ENCODE data around the gene SLC2A5. TPM values are rescaled to one million over a fixed set of nuclear protein-coding genes. Genes with fewer than 3 reads are reported as not detected.
A peak's percentile ranks its signal among the peaks of the same experiment; 100 is the strongest.

The SLC2A5 gene
- total and polyA plus RNA-seq, 9 of the 15 experiments (the other 6 are each of a cell fraction or from before 2014, with no cell fraction given): 0.08 TPM; not detected in 8

DNA sequence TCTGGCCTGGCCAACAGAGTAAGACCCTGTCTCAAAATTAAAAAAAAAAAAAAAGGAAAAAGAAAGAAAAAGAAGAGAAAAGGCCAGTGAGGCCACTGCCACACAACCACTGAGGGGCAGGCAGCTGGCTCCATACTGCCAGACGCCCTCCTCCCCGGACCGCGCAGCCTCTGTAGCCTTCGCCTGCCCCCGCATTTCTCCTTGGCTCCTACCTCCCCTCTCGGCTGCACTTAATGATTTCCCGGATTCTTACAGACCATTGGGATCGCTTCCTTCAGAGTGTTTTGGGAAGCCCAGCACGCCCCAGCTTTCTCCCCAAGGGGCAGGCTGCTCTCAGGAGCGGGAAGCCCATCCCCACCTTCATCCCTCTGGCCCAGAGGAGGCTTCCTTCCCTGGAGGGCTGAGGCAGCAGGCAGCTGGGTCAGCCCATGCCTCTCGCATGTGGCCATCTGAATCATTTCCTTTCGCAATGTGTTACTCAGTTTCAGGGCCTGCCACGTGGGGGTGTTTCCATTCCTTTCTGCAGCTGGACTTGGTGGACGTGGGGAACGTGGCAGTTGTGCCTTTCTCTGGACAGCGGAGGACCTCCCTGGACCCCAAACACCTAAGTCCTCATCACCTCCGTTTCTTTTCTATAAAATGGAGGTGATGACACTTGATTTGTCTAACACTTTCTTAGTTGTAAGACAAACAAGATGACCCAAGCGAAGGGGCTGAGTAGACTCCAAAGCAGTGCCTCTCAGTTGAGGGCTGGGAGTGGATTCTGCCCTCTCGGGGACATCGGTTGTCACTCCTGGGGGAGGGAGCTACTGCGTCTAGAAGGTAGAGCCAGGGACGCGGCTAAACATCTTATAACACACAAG is 2.3 kb downstream of the SLC2A5 start (continued):
- TF ChIP-seq, protein P1, sequence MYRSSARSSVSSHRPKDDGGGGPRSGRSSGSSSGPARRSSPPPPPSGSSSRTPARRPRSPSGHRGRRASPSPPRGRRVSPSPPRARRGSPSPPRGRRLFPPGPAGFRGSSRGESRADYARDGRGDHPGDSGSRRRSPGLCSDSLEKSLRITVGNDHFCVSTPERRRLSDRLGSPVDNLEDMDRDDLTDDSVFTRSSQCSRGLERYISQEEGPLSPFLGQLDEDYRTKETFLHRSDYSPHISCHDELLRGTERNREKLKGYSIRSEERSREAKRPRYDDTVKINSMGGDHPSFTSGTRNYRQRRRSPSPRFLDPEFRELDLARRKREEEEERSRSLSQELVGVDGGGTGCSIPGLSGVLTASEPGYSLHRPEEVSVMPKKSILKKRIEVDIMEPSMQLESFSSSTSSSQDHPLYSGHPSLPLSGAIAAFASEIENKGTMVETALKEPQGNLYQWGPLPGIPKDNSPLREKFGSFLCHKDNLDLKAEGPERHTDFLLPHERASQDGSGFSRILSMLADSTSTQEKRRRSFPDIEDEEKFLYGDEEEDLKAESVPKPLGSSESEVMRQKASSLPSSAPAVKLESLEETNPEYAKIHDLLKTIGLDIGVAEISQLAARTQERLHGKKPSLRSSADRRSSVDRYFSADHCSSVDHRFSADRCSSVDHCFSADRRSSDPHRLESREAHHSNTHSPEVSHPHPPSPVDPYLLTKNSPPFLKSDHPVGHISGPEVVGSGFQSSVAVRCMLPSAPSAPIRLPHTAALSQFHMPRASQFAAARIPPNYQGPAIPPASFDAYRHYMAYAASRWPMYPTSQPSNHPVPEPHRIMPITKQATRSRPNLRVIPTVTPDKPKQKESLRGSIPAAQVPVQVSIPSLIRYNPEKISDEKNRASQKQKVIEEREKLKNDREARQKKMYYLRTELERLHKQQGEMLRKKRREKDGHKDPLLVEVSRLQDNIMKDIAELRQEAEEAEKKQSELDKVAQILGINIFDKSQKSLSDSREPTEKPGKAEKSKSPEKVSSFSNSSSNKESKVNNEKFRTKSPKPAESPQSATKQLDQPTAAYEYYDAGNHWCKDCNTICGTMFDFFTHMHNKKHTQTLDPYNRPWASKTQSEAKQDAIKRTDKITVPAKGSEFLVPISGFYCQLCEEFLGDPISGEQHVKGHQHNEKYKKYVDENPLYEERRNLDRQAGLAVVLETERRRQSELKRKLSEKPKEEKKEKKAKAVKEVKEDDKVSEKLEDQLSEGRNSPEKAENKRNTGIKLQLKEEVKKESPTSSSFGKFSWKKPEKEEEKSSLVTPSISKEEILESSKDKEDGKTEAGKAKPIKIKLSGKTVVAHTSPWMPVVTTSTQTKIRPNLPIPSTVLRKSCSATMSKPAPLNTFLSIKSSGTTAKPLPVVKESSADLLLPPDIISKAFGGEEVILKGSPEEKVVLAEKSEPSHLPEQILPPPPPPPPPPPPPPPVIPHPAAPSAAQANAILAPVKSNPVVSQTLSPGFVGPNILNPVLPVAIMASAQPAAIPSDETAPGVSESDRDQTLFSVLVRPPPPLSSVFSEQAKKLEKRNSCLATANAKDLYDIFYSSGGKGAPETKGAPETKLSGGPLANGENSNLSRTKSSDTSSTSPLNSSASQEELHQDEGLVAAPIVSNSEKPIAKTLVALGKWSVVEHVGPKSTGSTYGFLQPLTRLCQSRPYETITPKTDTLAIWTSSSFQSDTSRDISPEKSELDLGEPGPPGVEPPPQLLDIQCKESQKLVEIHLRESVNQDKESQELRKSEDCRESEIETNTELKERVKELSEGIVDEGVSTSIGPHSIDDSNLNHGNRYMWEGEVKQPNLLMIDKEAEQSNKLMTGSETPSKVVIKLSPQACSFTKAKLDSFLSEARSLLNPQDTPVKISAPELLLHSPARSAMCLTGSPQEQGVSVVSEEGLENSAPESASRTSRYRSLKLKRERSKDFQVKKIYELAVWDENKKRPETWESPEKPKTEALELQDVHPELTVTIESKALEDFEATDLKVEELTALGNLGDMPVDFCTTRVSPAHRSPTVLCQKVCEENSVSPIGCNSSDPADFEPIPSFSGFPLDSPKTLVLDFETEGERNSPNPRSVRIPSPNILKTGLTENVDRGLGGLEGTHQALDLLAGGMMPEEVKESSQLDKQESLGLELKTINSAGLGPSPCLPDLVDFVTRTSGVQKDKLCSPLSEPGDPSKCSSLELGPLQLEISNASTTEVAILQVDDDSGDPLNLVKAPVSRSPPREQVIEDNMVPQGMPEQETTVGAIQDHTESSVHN (IDR thresholded peaks at IDR 0.05; ENCODE audit: borderline replicate concordance in 1 of 2, low read depth in 1 of 2): no peak
- TF ChIP-seq KLF13 (tag; IDR thresholded peaks at IDR 0.05; ENCODE audit: borderline replicate concordance, low read depth): no peak
- peak; percentile 76 for TF ChIP-seq CEBPB (tag; IDR thresholded peaks at IDR 0.05)
- TF ChIP-seq CTCF (IDR thresholded peaks at IDR 0.05 in 2 of 3, conservative IDR thresholded peaks at IDR 0.05 in 1 of 3; ENCODE audit: insufficient read depth in 2 of 3, low read depth in 1 of 3, low read length in 3 of 3): peak in 2 of 3 experiments; percentile 14 to 17; a peak in 1 of 6 replicates
- peak in 1 of 2 experiments; percentile 32; a peak in 2 of 4 replicates for TF ChIP-seq NRF1 (conservative IDR thresholded peaks at IDR 0.05 in 1 of 2, IDR thresholded peaks at IDR 0.05 in 1 of 2)
- no peak for TF ChIP-seq NEUROD1 (IDR thresholded peaks at IDR 0.05; ENCODE audit: borderline replicate concordance, low read depth, low read length, partially characterized antibody)
- peak; percentile 91 for TF ChIP-seq L3MBTL2 (IDR thresholded peaks at IDR 0.05)
- no peak for TF ChIP-seq ZNF551 (CRISPR knock-in tag; IDR thresholded peaks at IDR 0.05)
- TF ChIP-seq NR4A1 (CRISPR knock-in tag; IDR thresholded peaks at IDR 0.05): no peak
- TF ChIP-seq NR4A1 (tag; IDR thresholded peaks at IDR 0.05): no peak
- no peak for TF ChIP-seq ZNF586 (CRISPR knock-in tag; conservative IDR thresholded peaks at IDR 0.05)
- TF ChIP-seq, protein P2, sequence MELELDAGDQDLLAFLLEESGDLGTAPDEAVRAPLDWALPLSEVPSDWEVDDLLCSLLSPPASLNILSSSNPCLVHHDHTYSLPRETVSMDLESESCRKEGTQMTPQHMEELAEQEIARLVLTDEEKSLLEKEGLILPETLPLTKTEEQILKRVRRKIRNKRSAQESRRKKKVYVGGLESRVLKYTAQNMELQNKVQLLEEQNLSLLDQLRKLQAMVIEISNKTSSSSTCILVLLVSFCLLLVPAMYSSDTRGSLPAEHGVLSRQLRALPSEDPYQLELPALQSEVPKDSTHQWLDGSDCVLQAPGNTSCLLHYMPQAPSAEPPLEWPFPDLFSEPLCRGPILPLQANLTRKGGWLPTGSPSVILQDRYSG (tag; conservative IDR thresholded peaks at IDR 0.05; ENCODE audit: low read depth): no peak
- peak; percentile 36; the same call in 1 of the 2 replicates for TF ChIP-seq JUND (IDR thresholded peaks at IDR 0.05; ENCODE audit: borderline replicate concordance, low read depth, low read length)
- TF ChIP-seq JUND (tag; IDR thresholded peaks at IDR 0.05; ENCODE audit: borderline replicate concordance, low read depth, low read length): peak; percentile 39; the same call in 1 of the 3 replicates
- TF ChIP-seq, protein P3, sequence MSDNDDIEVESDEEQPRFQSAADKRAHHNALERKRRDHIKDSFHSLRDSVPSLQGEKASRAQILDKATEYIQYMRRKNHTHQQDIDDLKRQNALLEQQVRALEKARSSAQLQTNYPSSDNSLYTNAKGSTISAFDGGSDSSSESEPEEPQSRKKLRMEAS (CRISPR knock-in tag; IDR thresholded peaks at IDR 0.05): peak; percentile 72
